ENCODE data around the gene GGACT.
"Not testable (repeated sequence)": the region's sequence is repeated elsewhere in the genome, so short reads cannot be mapped to it uniquely, and the experiment has no call there.

GGACT gene

DNA sequence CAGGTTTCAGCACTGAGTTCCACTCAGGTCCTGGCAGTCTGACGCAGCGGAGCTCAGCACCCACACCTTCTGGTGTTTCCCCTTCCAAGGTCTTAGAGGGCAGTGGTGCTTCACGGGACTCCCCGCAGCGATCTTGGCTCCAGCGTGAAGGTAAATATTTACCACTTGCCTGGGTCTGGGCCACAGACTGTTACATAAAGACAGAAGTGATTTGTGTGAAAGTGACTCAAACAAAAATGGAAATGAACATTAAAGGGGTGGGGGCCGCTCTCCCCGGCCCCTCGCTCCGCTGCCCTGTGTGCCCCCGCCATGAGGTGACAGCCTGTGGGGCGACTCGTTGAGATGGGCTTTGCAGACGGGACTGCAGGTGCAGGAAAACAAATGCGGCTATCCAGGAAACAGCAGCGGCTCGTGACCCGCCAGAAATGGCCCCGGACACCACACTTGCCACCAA, 55.0 kb downstream of the GGACT start:
- Mint-ChIP-seq H3K9me3 (no peaks in the 10 kb centered on the region), H3K4me3 (no peak overlapping the region), H3K27me3 (no peaks in the 10 kb centered on the region), H3K27ac (no peak overlapping the region), H3K36me3 (peaks cover 38% of the 10 kb centered on the region), H3K4me1 (no peaks in the 10 kb centered on the region)
- peak; percentile 42 for ATAC-seq

DNA sequence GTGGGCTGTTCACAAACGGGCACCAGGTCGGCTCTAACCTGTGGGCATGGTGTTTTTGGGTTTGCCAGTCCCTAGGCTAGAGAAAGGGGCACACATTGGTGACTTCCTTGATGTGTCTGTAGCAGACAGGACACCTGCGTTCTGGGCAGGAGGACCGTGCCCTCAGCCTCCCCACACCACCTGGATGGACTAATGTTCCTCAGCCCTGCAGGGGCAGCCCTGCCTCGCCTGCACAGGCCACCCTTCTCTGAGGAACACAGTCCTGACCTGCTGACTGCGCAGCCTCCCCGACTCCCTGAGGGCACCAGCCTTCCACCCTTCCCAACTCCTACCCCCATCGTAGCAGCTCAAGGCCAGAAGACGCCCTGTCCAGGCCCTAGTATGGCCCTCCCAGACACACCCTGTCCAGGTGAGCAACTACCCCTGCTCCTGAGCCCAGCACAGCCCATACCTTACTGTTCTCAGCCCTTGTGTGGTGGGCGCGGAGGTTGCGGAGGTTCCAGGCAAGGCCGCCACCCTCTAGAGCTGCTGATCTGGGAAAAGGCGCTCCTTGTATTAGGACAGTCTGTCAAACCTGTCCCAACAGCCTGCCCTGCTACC, 55.7 kb downstream of the GGACT start:
- no peaks in the 10 kb centered on the region for H3K27me3 Mint-ChIP-seq
- H3K27ac Mint-ChIP-seq, result no peak overlapping the region
- no peak for ATAC-seq
- no peak overlapping the region for H3K4me3 Mint-ChIP-seq
- peaks cover 43% of the 10 kb centered on the region for H3K36me3 Mint-ChIP-seq
- no peaks in the 10 kb centered on the region for H3K9me3 Mint-ChIP-seq
- no peaks in the 10 kb centered on the region for H3K4me1 Mint-ChIP-seq

DNA sequence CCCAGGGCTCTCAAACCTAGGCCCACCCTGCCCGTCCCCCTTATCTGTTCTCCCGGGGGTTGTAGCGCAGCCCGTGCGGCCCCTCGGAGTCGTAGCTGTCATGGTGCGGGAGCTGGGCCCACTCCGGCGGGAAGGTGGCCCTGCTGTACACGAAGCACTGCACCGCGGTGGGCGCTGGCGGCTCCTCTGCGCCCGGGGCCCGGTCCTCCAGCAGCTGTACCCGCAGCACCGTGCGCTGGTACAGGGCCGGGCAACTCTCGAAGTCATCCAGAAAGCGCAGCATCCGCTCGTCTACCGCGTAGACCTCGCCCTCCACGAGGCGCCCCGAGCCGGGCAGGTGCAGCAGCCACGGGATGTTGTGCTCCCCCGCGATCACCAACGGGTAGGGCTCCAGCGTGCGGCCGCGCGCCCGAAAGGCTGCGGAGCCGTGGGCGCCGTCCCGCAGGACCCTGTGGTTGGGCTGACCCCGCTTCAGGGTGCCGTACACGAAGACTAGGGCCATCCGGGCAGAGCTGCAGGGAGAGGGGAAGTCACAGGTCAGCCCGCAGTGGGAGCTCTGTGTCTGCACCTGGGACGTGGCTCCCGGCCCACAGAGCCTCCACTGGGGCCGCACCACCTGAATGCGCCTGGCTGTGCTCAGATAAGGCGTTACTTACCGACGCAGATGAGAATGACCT, 56.4 kb downstream of the GGACT start:
- ATAC-seq, result peak; percentile 42
- H3K27ac Mint-ChIP-seq, result no peak overlapping the region
- no peaks in the 10 kb centered on the region for H3K4me1 Mint-ChIP-seq
- H3K9me3 Mint-ChIP-seq, result no peaks in the 10 kb centered on the region
- H3K4me3 Mint-ChIP-seq, result no peak overlapping the region
- peaks cover 43% of the 10 kb centered on the region for H3K36me3 Mint-ChIP-seq
- H3K27me3 Mint-ChIP-seq, result no peaks in the 10 kb centered on the region

DNA sequence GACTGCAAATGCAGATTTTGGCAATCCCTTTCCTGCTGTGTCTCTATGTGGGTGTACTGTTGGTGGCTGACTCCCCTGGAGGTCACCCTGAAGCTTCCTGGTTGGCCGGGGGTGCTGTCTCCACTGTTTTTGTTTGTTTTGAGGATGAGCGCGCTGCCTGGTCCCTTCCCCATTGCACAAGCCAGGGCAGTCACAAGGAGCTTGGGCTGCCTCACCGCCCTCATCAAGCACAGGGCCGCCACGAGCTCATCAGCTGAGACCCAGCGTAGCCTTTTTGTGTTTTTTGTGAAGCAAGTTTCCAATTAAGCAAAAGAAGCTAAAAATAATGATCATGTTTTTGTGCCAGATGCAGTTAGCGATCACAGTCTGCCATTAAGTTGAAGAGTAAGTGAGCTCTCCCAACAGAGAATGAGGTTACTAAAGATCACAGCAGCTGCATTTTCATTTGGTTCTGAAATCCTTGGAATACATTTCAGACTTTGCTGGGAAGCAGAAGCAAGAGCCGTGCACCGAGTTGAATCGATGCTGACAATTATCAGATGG, 57.8 kb downstream of the GGACT start:
- H3K27ac Mint-ChIP-seq, result no peak overlapping the region
- H3K27me3 Mint-ChIP-seq, result no peaks in the 10 kb centered on the region
- no peaks in the 10 kb centered on the region for H3K9me3 Mint-ChIP-seq
- no peak for ATAC-seq
- H3K36me3 Mint-ChIP-seq, result peaks cover 34% of the 10 kb centered on the region
- no peaks in the 10 kb centered on the region for H3K4me1 Mint-ChIP-seq
- H3K4me3 Mint-ChIP-seq, result no peak overlapping the region

DNA sequence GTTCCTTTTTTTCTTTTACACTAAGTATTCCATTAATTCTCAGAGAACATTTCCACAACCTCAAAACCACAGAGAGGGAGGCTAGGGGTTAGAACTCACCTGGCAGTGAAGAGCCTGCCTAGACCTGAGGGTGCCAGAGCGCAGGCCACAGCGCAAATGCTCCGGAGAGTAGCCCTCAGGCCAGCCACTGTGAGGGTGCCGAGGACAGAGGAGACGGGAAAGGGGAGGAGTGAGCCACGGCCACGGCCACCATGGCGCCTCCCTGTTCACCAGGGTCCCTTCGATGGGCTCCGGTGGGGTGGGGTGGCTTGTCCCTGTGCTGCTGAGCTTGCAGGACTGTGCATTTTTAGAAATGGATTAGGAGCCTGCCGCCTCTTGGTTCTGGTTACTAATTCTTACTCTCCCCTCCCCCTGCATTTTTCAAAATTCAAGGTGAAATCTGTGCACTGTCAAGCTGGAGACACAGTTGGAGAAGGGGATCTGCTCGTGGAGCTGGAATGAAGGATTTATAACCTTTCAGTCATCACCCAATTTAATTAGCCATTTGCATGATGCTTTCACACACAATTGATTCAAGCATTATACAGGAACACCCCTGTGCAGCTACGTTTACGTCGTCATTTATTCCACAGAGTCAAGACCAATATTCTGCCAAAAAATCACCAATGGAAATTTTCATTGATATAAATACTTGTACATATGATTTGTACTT, 58.8 kb downstream of the GGACT start:
- no peak overlapping the region for H3K4me3 Mint-ChIP-seq
- no peaks in the 10 kb centered on the region for H3K9me3 Mint-ChIP-seq
- H3K36me3 Mint-ChIP-seq, result peaks cover 38% of the 10 kb centered on the region
- H3K4me1 Mint-ChIP-seq, result no peaks in the 10 kb centered on the region
- no peak for ATAC-seq
- no peaks in the 10 kb centered on the region for H3K27me3 Mint-ChIP-seq
- H3K27ac Mint-ChIP-seq, result no peak overlapping the region

DNA sequence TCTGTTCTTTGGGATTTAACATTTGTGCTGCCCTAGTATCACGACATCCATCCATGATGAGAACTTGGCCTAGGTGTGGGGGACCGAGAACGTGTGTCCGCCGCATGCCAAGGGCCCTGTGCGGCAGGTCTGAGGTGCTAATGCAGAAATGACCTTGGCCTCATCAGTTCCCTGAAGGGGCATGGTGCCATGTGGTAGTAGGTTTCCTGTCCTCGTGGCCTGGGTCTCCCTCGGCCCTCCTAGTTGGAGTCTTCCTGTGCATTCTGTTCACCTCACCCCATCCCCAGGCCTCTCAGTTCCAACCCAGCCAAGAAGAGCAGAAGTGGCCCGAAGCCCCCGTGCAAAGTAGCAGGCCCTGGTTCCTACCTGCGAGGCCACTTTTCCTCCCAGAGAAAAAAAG, 59.8 kb downstream of the GGACT start:
- H3K4me3 Mint-ChIP-seq, result no peak overlapping the region
- H3K27ac Mint-ChIP-seq, result no peak overlapping the region
- peaks cover 40% of the 10 kb centered on the region for H3K36me3 Mint-ChIP-seq
- no peaks in the 10 kb centered on the region for H3K9me3 Mint-ChIP-seq
- no peaks in the 10 kb centered on the region for H3K27me3 Mint-ChIP-seq
- ATAC-seq, result no peak
- H3K4me1 Mint-ChIP-seq, result no peaks in the 10 kb centered on the region

DNA sequence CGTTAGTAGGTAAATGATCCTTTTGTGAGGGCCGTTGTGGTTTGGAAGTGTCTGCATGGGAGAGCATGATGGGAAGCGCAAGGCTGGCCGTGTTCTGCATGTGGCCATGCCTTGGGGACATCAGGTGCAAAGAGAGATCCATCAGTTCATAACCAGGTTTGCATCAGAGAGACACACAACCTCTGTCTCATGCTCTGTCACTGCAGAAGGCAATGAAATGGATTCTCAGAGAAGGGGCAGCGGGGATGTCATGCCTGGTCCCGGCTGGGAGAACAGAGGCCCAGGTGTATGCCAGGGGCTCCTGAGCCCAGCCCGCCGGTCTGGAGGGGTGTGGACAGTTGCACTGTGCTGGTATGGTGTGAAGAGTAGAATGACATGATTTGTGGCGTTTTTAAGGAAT, 60.2 kb downstream of the GGACT start:
- Mint-ChIP-seq H3K36me3 (peaks cover 37% of the 10 kb centered on the region), H3K4me3 (no peak overlapping the region), H3K9me3 (no peaks in the 10 kb centered on the region), H3K27ac (no peak overlapping the region), H3K27me3 (no peaks in the 10 kb centered on the region), H3K4me1 (no peaks in the 10 kb centered on the region)
- ATAC-seq, result no peak

DNA sequence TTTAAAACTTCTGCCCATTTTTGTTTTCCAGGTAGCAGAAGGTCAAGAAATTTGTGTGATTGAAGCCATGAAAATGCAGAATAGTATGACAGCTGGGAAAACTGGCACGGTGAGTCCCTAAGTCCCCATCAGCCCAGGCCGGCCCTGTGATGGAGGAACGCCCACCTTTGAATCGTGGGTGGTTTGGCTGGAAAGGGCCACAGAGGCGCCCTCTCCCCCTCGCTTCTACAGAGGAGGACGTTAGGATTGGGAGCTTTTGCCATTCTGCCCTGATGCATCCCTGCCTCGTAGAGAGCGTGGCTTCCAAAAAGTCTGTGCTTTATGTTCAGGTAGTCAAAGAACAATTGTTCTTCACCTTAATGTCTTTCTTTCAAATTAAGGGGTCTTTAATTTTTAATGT, 60.9 kb downstream of the GGACT start:
- Mint-ChIP-seq H3K27me3 (no peaks in the 10 kb centered on the region), H3K9me3 (no peaks in the 10 kb centered on the region), H3K4me3 (no peak overlapping the region), H3K27ac (no peak overlapping the region), H3K36me3 (peaks cover 32% of the 10 kb centered on the region), H3K4me1 (no peaks in the 10 kb centered on the region)
- no peak for ATAC-seq

DNA sequence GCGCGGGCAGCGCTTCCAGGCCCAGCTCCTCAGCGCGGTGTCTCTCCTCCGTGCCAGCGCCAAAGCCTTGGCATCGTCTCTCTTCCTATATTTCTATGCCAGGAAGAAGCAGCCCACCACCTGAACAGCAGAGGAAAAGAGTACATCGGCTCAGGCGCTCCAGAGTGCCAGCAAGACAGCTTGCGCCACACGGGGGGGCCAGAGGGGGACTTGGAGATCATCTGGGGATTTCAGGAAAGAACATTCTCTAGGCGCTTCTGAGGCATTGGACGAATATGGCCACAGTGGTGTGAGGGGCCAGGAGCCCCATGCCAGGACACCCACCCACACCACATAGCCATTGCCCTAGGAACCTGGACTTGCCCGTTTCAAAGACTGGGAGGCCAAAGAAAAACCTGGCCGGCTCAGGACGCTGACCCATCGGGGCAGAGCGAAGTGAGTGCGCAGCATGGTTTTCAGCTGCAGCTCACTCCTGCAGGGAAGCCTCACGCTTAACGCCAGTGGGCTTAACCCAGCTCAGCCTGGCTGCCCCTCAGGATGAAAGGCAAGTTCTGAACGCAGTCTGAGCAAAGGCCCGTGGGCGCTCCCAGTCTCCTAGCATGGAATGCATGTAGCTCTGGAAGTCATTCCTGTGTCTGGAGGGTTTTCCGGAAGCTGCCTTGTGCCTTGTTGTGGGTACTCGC, 62.1 kb downstream of the GGACT start:
- no peak overlapping the region for H3K27ac Mint-ChIP-seq
- no peaks in the 10 kb centered on the region for H3K4me1 Mint-ChIP-seq

DNA sequence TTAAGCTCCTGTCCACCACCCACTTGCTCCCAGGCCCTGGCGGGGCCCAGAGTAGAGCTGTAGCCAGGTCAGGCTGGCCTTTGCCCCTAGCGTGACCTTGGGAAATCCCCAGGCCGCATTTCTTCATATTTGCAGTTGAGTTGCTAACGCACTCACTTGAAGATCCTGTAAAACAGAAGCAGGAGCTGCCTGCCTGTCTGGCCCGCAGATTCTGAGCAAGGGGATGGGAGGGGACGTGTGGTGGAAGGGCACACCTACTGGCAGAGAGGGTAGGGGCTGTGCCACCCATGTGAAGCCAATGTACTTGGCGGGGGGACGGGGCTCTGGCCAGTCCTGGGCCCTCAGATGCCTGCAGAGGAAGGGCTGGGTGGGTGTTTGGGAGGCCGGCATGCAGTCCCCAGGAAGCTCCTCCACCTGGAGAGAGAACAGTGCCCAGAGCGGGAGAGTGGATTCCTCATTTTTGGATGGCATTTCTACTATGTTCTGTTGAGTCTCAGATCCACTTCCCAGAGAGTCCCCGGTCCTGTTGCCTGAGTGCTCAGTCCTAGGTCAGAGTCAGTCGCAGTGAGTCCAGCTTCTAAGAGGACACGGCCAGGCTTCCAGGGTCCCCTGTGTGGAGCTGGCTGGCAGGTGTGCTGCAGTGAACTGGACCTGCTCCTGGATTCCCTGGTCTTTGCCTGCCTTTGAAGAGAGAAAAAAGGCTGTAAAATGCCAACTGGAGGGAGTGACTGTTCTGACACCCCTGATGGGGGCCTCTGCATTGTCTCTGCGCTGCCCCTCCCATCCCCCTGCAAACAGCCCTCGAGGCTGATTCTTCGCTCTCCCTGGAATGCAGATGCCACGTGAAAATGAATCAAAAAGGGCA, 62.9 kb downstream of the GGACT start:
- ATAC-seq, result no peak
- no peak overlapping the region for H3K4me3 Mint-ChIP-seq
- H3K27me3 Mint-ChIP-seq, result no peaks in the 10 kb centered on the region
- H3K36me3 Mint-ChIP-seq, result peaks cover 32% of the 10 kb centered on the region
- no peaks in the 10 kb centered on the region for H3K4me1 Mint-ChIP-seq
- no peaks in the 10 kb centered on the region for H3K9me3 Mint-ChIP-seq
- no peak overlapping the region for H3K27ac Mint-ChIP-seq

More for the DNA sequence above, 62.1 kb downstream of the GGACT start:
- H3K4me3 Mint-ChIP-seq, result no peak overlapping the region
- no peaks in the 10 kb centered on the region for H3K9me3 Mint-ChIP-seq
- H3K27me3 Mint-ChIP-seq, result no peaks in the 10 kb centered on the region
- H3K36me3 Mint-ChIP-seq, result peaks cover 32% of the 10 kb centered on the region
- no peak for ATAC-seq

DNA sequence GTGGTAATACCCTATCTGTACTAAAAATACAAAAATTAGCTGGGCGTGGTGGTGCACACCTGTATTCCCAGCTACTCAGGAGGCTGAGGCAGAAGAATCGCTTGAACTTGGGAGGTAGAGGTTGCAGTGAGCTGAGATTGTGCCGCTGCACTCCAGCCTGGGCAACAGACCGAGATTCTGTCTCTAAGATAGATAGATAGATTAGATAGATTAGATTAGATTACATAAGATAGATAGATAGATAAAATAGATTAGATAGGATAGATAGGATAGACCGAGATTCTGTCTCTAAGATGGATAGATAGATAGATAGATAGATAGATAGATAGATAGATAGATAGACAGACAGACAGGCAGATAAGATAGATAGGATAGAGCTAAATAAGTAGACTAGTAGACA, 63.9 kb downstream of the GGACT start:
- H3K4me3 Mint-ChIP-seq, ATAC-seq, H3K9me3 Mint-ChIP-seq, H3K27ac Mint-ChIP-seq, H3K27me3 Mint-ChIP-seq, H3K4me1 Mint-ChIP-seq: not testable (repeated sequence)
- peaks cover 30% of the 10 kb centered on the region for H3K36me3 Mint-ChIP-seq

DNA sequence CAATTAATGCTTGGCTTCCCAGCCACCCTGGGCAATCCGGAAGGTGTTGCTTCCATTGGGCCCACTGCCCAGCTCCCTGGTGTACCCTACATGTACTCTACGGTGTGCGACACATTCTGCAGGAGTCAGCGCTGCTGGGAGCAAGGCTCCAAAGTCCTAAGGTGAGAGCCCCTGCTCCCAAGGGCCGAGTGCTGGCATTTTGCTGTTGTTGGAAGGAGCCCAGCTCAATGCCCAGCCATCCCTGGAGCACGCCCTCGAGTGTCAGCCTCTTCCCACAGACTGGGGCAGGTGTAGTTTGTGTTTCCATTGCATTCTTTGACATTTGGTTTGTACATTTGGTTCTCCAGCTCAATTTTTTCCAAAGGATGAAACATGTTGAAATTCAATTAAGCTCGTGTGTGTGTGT, 64.6 kb downstream of the GGACT start:
- ATAC-seq, result no peak
- H3K27ac Mint-ChIP-seq, result no peak overlapping the region
- H3K9me3 Mint-ChIP-seq, result no peaks in the 10 kb centered on the region
- H3K27me3 Mint-ChIP-seq, result no peaks in the 10 kb centered on the region
- peaks cover 23% of the 10 kb centered on the region for H3K36me3 Mint-ChIP-seq
- H3K4me3 Mint-ChIP-seq, result no peak overlapping the region
- H3K4me1 Mint-ChIP-seq, result no peaks in the 10 kb centered on the region

DNA sequence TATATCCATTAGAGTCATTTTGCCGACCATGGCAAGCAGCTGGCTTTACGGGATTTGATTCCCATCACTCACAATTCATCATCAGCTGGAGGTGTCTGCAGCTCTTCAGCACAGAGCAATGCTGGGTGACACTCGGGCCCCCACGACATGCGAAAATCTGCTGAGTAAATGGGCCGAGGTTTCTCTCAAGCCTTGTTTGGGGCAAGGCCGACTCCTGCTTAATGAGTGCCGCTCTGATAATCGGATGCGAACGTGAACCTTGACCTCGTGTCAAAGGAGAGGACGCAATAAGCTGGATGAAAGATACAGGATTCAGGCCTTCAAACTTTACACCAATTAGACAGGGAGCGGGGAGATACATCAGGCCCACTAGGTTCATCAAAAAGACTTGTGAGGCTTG, 65.2 kb downstream of the GGACT start:
- Mint-ChIP-seq H3K27ac (no peak overlapping the region), H3K4me3 (no peak overlapping the region), H3K27me3 (no peaks in the 10 kb centered on the region), H3K4me1 (no peaks in the 10 kb centered on the region), H3K36me3 (peaks cover 19% of the 10 kb centered on the region), H3K9me3 (no peaks in the 10 kb centered on the region)
- ATAC-seq, result no peak

DNA sequence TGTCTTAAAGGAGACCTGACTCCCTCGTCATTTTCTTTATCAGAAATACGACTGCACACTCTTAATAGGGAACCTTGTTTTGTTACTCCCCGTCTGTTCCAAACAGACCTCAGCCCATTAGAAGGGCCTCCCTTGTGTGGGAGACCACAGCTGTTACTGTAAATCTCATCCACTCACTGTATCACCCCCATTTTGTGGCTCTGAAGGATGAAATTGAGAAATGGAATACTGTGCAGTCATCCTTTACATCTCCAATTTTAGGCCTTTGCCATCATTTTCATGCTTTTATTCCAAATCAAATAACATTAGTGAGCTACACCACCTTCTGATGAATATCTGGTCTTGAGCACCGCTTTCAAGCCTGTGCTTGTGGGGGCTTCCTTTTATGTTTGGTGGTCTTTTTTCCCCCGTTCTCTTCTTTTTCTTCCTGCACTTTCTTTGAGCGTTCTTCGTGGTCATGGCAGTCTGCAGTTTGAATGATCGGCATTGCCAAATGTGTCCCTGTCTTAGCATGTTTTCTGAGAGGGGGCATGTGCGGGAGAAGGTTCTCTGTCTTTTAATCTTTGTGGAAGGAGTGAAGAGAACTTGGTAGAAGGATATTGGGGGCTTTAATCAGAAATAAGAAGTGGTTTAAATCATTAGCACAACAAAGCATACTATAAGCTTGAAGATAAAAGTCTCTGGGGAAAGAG, 65.8 kb downstream of the GGACT start:
- no peak for ATAC-seq
- Mint-ChIP-seq H3K9me3 (no peaks in the 10 kb centered on the region), H3K27me3 (no peaks in the 10 kb centered on the region), H3K4me3 (no peak overlapping the region), H3K36me3 (peaks cover 12% of the 10 kb centered on the region), H3K27ac (no peak overlapping the region), H3K4me1 (no peaks in the 10 kb centered on the region)
